Measurements from ENCODE around the gene CASQ1.

- TF ChIP-seq, protein P1, sequence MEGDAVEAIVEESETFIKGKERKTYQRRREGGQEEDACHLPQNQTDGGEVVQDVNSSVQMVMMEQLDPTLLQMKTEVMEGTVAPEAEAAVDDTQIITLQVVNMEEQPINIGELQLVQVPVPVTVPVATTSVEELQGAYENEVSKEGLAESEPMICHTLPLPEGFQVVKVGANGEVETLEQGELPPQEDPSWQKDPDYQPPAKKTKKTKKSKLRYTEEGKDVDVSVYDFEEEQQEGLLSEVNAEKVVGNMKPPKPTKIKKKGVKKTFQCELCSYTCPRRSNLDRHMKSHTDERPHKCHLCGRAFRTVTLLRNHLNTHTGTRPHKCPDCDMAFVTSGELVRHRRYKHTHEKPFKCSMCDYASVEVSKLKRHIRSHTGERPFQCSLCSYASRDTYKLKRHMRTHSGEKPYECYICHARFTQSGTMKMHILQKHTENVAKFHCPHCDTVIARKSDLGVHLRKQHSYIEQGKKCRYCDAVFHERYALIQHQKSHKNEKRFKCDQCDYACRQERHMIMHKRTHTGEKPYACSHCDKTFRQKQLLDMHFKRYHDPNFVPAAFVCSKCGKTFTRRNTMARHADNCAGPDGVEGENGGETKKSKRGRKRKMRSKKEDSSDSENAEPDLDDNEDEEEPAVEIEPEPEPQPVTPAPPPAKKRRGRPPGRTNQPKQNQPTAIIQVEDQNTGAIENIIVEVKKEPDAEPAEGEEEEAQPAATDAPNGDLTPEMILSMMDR (IDR thresholded peaks at IDR 0.05; ENCODE audit: poor library complexity, severe bottlenecking) = no peak
- TF ChIP-seq RAD21 (conservative IDR thresholded peaks at IDR 0.05) (no peak), REST (IDR thresholded peaks at IDR 0.05; ENCODE audit: borderline replicate concordance) (no peak), POLR2AphosphoS5 (IDR thresholded peaks at IDR 0.05) (no peak), EZH2 (IDR thresholded peaks at IDR 0.05; ENCODE audit: borderline replicate concordance, insufficient read depth, low read length, poor library complexity, severe bottlenecking) (no peak), TAF1 (IDR thresholded peaks at IDR 0.05; ENCODE audit: low read depth) (no peak), EP300 (conservative IDR thresholded peaks at IDR 0.05; ENCODE audit: poor library complexity, severe bottlenecking) (no peak)
Measured at GRCh38 chr1:160226623-160227022, 36.2 kb downstream of the CASQ1 start.
